DND-41 (cell line): Measurements from ENCODE around the gene SLC45A3.

Source experiments
- ATAC-seq: fragments of 200-7000 bp; cut with Tn5 transposase; 3 replicates; pipeline ENCODE4 v1.9.1; 2021; ENCODE audit warnings: low read depth; ENCODE audit not compliant: insufficient read depth
- DNase-seq: peaks from one replicate; pipeline ENCODE4 v3.0.0-alpha.2; 2020
- H2AFZ ChIP-seq: 2 replicates; pipeline ENCODE4 v1.6.0; 2012; ENCODE audit warnings: low read depth, low read length
- H3K27ac ChIP-seq: 2 replicates; pipeline ENCODE4 v1.5.1; 2012; ENCODE audit warnings: low read length, inconsistent platforms
- H3K27me3 ChIP-seq: fragments of 200-600 bp; sonication (generic); 2 replicates; pipeline ENCODE4 v1.6.0; 2012; ENCODE audit warnings: low read length, mild to moderate bottlenecking, inconsistent platforms; ENCODE audit not compliant: insufficient read depth, poor library complexity
- H3K36me3 ChIP-seq: 2 replicates; pipeline ENCODE4 v1.5.1; 2012; ENCODE audit warnings: low read length, inconsistent platforms; ENCODE audit not compliant: insufficient read depth
- H3K4me1 ChIP-seq: 2 replicates; pipeline ENCODE4 v1.5.1; 2012; ENCODE audit warnings: mild to moderate bottlenecking, low read length; ENCODE audit not compliant: insufficient read depth
- H3K4me2 ChIP-seq: 2 replicates; pipeline ENCODE4 v1.6.0; 2012; ENCODE audit warnings: mild to moderate bottlenecking, moderate library complexity, low read length, inconsistent platforms; ENCODE audit not compliant: insufficient read depth
- H3K4me3 ChIP-seq, 2 experiments: fragments of 200-600 bp in 1 of 2; shearing (Covaris generic) in 1 of 2; 2 replicates each; pipeline ENCODE4 v1.5.1; 2012 to 2016; ENCODE audit warnings: inconsistent platforms in 2 of 2, low read length in 2 of 2, mild to moderate bottlenecking in 2 of 2, low read depth in 1 of 2, moderate library complexity in 1 of 2
- H3K79me2 ChIP-seq: 2 replicates; pipeline ENCODE4 v1.6.0; 2012; ENCODE audit warnings: low read length, inconsistent platforms; ENCODE audit not compliant: insufficient read depth
- H3K9ac ChIP-seq: 2 replicates; pipeline ENCODE4 v1.6.0; 2012; ENCODE audit warnings: low read depth, mild to moderate bottlenecking, inconsistent platforms, low read length, moderate library complexity
- H3K9me3 ChIP-seq: 2 replicates; pipeline ENCODE4 v1.5.1; 2012; ENCODE audit warnings: low read length, moderate library complexity, mild to moderate bottlenecking, inconsistent platforms; ENCODE audit not compliant: insufficient read depth, severe bottlenecking
- H4K20me1 ChIP-seq: 2 replicates; pipeline ENCODE4 v1.6.0; 2012; ENCODE audit warnings: low read length; ENCODE audit not compliant: insufficient read depth
- EZH2 ChIP-seq: IDR thresholded peaks from 3 replicates; pipeline ENCODE4 v1.6.1; 2012; ENCODE audit warnings: borderline replicate concordance, low read depth, mild to moderate bottlenecking, moderate library complexity, low read length, inconsistent platforms; ENCODE audit not compliant: severe bottlenecking
- TF ChIP-seq, protein P1 (sequence below): IDR thresholded peaks from 2 replicates; pipeline ENCODE4 v1.5.1; 2012; ENCODE audit warnings: borderline replicate concordance, low read length, moderate library complexity, mild to moderate bottlenecking; ENCODE audit not compliant: poor library complexity, severe bottlenecking; ENCODE audit errors: extremely low read depth

SLC45A3 gene

DNA sequence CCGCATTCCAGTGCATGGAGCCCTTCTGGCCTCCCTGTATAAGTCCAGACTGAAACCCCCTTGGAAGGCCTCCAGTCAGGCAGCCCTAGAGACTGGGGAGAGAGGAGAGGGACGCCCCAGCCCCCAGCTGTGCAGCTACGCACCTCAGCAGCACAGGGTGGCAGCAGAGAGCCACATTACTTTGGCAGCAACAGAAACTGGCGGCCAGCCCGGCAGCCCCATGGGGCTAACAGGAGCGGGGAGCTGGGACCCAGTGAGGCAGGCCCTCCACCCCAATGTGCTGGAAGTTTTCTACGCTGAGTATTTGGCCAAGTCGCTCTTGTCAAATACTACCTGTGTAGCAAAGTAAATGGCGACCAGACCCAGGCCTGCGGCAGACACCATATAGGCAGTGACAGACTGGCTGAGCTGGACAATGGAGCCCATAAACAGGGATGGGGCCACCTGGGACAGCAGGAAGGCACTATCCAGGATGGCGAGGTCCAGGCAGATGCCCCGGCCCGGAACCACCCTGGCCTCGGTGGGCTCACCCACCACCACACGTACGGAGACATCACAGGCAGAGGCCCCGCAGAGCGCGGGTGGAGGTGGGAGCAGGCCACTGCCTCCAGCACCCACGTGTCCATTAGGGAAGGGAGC is 21.2 kb downstream of the SLC45A3 start:
- peak; percentile 77 for DNase-seq

DNA sequence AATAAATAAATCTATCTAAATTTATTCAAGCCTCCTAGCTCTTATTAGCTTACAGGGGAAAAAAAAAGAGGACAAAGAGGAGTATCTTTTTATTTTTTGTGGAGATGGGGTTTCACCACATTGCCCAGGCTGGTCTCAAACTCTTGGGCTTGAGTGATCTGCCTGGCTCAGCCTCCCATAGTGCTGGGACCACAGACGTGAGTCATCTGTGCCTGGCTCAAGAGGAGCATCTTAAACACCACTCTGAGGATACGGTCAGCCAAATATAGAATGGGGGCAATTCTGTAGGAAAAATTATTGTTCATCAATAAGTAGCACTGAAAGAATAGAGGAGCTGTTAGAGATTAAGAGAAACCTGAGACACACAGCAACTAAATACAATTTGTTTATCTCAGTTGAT is 24.1 kb downstream of the SLC45A3 start:
- Histone ChIP-seq H3K9me3 (no peaks in the 10 kb centered on the region), H3K4me3 (no peak overlapping the region), H3K9ac (no peak overlapping the region), H3K36me3 (no peaks in the 10 kb centered on the region), H2AFZ (no peak overlapping the region), H3K4me1 (no peaks in the 10 kb centered on the region; the same call in 1 of the 2 replicates), H3K4me2 (no peak overlapping the region), H3K27me3 (peaks cover 2% of the 10 kb centered on the region), H3K27ac (no peak overlapping the region), H4K20me1 (0 out of 2 replicates have a peak, but pooled peaks cover 11% of the 10 kb centered on the region), H3K79me2 (no peaks in the 10 kb centered on the region)
- ATAC-seq = no peak
- TF ChIP-seq, protein P1, sequence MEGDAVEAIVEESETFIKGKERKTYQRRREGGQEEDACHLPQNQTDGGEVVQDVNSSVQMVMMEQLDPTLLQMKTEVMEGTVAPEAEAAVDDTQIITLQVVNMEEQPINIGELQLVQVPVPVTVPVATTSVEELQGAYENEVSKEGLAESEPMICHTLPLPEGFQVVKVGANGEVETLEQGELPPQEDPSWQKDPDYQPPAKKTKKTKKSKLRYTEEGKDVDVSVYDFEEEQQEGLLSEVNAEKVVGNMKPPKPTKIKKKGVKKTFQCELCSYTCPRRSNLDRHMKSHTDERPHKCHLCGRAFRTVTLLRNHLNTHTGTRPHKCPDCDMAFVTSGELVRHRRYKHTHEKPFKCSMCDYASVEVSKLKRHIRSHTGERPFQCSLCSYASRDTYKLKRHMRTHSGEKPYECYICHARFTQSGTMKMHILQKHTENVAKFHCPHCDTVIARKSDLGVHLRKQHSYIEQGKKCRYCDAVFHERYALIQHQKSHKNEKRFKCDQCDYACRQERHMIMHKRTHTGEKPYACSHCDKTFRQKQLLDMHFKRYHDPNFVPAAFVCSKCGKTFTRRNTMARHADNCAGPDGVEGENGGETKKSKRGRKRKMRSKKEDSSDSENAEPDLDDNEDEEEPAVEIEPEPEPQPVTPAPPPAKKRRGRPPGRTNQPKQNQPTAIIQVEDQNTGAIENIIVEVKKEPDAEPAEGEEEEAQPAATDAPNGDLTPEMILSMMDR = no peak
- no peak for TF ChIP-seq EZH2
- DNase-seq = no peak

More for the DNA sequence above, 21.2 kb downstream of the SLC45A3 start:
- TF ChIP-seq, protein P1 = peak; percentile 92
- TF ChIP-seq EZH2 = no peak
- no peak overlapping the region for H3K4me2 ChIP-seq
- H4K20me1 ChIP-seq = peaks cover 11% of the 10 kb centered on the region; the same call in 1 of the 2 replicates
- no peaks in the 10 kb centered on the region; the same call in 1 of the 2 replicates for H3K4me1 ChIP-seq
- H3K36me3 ChIP-seq = no peaks in the 10 kb centered on the region
- H2AFZ ChIP-seq = no peak overlapping the region
- H3K79me2 ChIP-seq = no peaks in the 10 kb centered on the region
- H3K27me3 ChIP-seq = peaks cover 2% of the 10 kb centered on the region
- no peak overlapping the region for H3K9ac ChIP-seq
- no peak overlapping the region for H3K4me3 ChIP-seq
- no peaks in the 10 kb centered on the region for H3K9me3 ChIP-seq
- peak; percentile 96 for ATAC-seq
- no peak overlapping the region for H3K27ac ChIP-seq

DNA sequence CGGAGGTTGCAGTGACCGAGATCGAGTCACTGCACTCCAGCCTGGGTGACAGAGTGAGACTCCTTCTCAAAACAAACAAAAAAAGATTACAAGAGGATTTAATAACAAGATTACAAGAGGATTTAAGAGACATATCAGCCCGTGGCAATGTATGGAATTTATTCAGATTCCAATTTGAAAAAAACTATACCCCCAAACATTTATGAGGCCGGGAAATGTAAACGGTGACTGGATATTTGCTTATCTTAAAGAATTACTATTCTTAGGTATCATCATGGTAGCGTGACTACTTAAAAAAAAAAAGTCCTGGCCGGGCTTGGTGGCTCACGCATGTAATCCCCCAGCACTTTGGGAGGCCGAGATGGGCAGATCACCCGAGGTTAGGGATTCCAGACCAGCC is 27.3 kb downstream of the SLC45A3 start:
- no peaks in the 10 kb centered on the region for H3K36me3 ChIP-seq
- TF ChIP-seq EZH2 = no peak
- TF ChIP-seq, protein P1 = no peak
- H3K9ac ChIP-seq = no peak overlapping the region
- no peak overlapping the region for H3K4me2 ChIP-seq
- no peaks in the 10 kb centered on the region for H3K9me3 ChIP-seq
- no peak overlapping the region for H3K27ac ChIP-seq
- H4K20me1 ChIP-seq = 0 out of 2 replicates have a peak, but pooled peaks cover 2% of the 10 kb centered on the region
- no peak overlapping the region for H2AFZ ChIP-seq
- H3K4me1 ChIP-seq = no peaks in the 10 kb centered on the region
- DNase-seq (no peak), ATAC-seq (no peak)
- no peaks in the 10 kb centered on the region for H3K79me2 ChIP-seq
- H3K4me3 ChIP-seq = no peak overlapping the region
- peaks cover 4% of the 10 kb centered on the region for H3K27me3 ChIP-seq
